ENCODE measurements around the gene STAT6.
A peak's percentile ranks its signal among the peaks of the same experiment; 100 is the strongest.

The STAT6 gene

GRCh38 chr12:57092876-57093414 lies 18.2 kb downstream of the STAT6 start:
- Histone ChIP-seq H3K4me3 (ENCODE audit: insufficient read depth, low read length, poor library complexity, severe bottlenecking) (no peak overlapping the region), H3K27me3 (ENCODE audit: low read length) (no peaks in the 10 kb centered on the region), H3K36me3 (ENCODE audit: low read length) (peaks cover under 1% of the 10 kb centered on the region; the same call in 1 of the 2 replicates), H3K27ac (ENCODE audit: low read depth, low read length) (peak overlapping the region; percentile 74), H3K79me2 (ENCODE audit: insufficient read depth, low read length) (peaks cover 9% of the 10 kb centered on the region; the same call in 1 of the 2 replicates), H3K4me2 (ENCODE audit: low read depth, low read length, poor library complexity, severe bottlenecking) (no peak overlapping the region), H3F3A (ENCODE audit: insufficient read depth) (peaks cover 35% of the 10 kb centered on the region), H3K9me2 (replicated peaks; ENCODE audit: insufficient read depth, low read length) (no peaks in the 10 kb centered on the region), H4K20me1 (ENCODE audit: low read depth, low read length) (no peaks in the 10 kb centered on the region), H3K9ac (ENCODE audit: low read length) (0 out of 2 replicates have a peak overlapping the region, but pooled peaks have one; percentile 49), H3K9me3 (ENCODE audit: insufficient read depth, low read length) (no peaks in the 10 kb centered on the region), H2AFZ (ENCODE audit: low read depth, low read length, severe bottlenecking) (no peak overlapping the region)
- no peak for TF ChIP-seq EZH2phosphoT487 (conservative IDR thresholded peaks at IDR 0.05; ENCODE audit: low read length)
- no peak for TF ChIP-seq CTCF (IDR thresholded peaks at IDR 0.05; ENCODE audit: insufficient read depth, low read length, poor library complexity, severe bottlenecking)

GRCh38 chr12:57092529-57092862 lies 18.7 kb downstream of the STAT6 start:
- H3K9ac ChIP-seq (ENCODE audit: low read length) = no peak overlapping the region
- H3K4me2 ChIP-seq (ENCODE audit: low read depth, low read length, poor library complexity, severe bottlenecking) = no peak overlapping the region
- no peaks in the 10 kb centered on the region for H3K36me3 ChIP-seq (ENCODE audit: low read length)

GRCh38 chr12:57091638-57092528 lies 19.3 kb downstream of the STAT6 start:
- Histone ChIP-seq H3F3A (ENCODE audit: insufficient read depth) (peaks cover 31% of the 10 kb centered on the region), H2AFZ (ENCODE audit: low read depth, low read length, severe bottlenecking) (no peak overlapping the region), H3K27me3 (ENCODE audit: low read length) (no peaks in the 10 kb centered on the region), H4K20me1 (ENCODE audit: low read depth, low read length) (no peaks in the 10 kb centered on the region), H3K27ac (ENCODE audit: low read depth, low read length) (no peak overlapping the region), H3K79me2 (ENCODE audit: insufficient read depth, low read length) (peaks cover 9% of the 10 kb centered on the region; the same call in 1 of the 2 replicates), H3K4me2 (ENCODE audit: low read depth, low read length, poor library complexity, severe bottlenecking) (no peak overlapping the region), H3K9ac (ENCODE audit: low read length) (no peak overlapping the region), H3K9me2 (replicated peaks; ENCODE audit: insufficient read depth, low read length) (no peaks in the 10 kb centered on the region), H3K9me3 (ENCODE audit: insufficient read depth, low read length) (no peaks in the 10 kb centered on the region), H3K36me3 (ENCODE audit: low read length) (no peaks in the 10 kb centered on the region), H3K4me3 (ENCODE audit: insufficient read depth, low read length, poor library complexity, severe bottlenecking) (no peak overlapping the region)
- no peak for TF ChIP-seq CTCF (IDR thresholded peaks at IDR 0.05; ENCODE audit: insufficient read depth, low read length, poor library complexity, severe bottlenecking)
- TF ChIP-seq EZH2phosphoT487 (conservative IDR thresholded peaks at IDR 0.05; ENCODE audit: low read length) = no peak

More at GRCh38 chr12:57092529-57092862, 18.7 kb downstream of the STAT6 start:
- peaks cover 9% of the 10 kb centered on the region; the same call in 1 of the 2 replicates for H3K79me2 ChIP-seq (ENCODE audit: insufficient read depth, low read length)
- peaks cover 35% of the 10 kb centered on the region for H3F3A ChIP-seq (ENCODE audit: insufficient read depth)
- no peaks in the 10 kb centered on the region for H3K9me2 ChIP-seq (replicated peaks; ENCODE audit: insufficient read depth, low read length)
- H2AFZ ChIP-seq (ENCODE audit: low read depth, low read length, severe bottlenecking) = no peak overlapping the region
- H3K27me3 ChIP-seq (ENCODE audit: low read length) = no peaks in the 10 kb centered on the region
- no peaks in the 10 kb centered on the region for H3K9me3 ChIP-seq (ENCODE audit: insufficient read depth, low read length)
- H4K20me1 ChIP-seq (ENCODE audit: low read depth, low read length) = no peaks in the 10 kb centered on the region
- peak overlapping the region; percentile 74 for H3K27ac ChIP-seq (ENCODE audit: low read depth, low read length)
- H3K4me3 ChIP-seq (ENCODE audit: insufficient read depth, low read length, poor library complexity, severe bottlenecking) = no peak overlapping the region
- TF ChIP-seq CTCF (IDR thresholded peaks at IDR 0.05; ENCODE audit: insufficient read depth, low read length, poor library complexity, severe bottlenecking) (no peak), EZH2phosphoT487 (conservative IDR thresholded peaks at IDR 0.05; ENCODE audit: low read length) (no peak)

Data from SU-DHL-6 (cell line).